ENCODE data around the gene ARHGAP18.

Gene ARHGAP18

GRCh38 chr6:129748901-129749748, 39.1 kb upstream of the ARHGAP18 start:
- H3K4me3 ChIP-seq (ENCODE audit: low read depth, low read length), result no peak overlapping the region

GRCh38 chr6:129748212-129748900, 38.4 kb upstream of the ARHGAP18 start:
- H3K4me3 ChIP-seq (ENCODE audit: low read depth, low read length), result no peak overlapping the region
- no peak for TF ChIP-seq CTCF (IDR thresholded peaks at IDR 0.05; ENCODE audit: low read depth, low read length)

More at GRCh38 chr6:129748901-129749748, 39.1 kb upstream of the ARHGAP18 start:
- TF ChIP-seq CTCF (IDR thresholded peaks at IDR 0.05; ENCODE audit: low read depth, low read length), result no peak

GRCh38 chr6:129747588-129748112, 37.7 kb upstream of the ARHGAP18 start:
- TF ChIP-seq CTCF (IDR thresholded peaks at IDR 0.05; ENCODE audit: low read depth, low read length), result no peak
- no peak overlapping the region for H3K4me3 ChIP-seq (ENCODE audit: low read depth, low read length)

GRCh38 chr6:129744880-129745237, 34.9 kb upstream of the ARHGAP18 start:
- no peak for TF ChIP-seq CTCF (IDR thresholded peaks at IDR 0.05; ENCODE audit: low read depth, low read length)
- H3K4me3 ChIP-seq (ENCODE audit: low read depth, low read length), result no peak overlapping the region

- no peak overlapping the region for H3K4me3 ChIP-seq (ENCODE audit: low read depth, low read length)
- no peak for TF ChIP-seq CTCF (IDR thresholded peaks at IDR 0.05; ENCODE audit: low read depth, low read length)
These were observed 34.4 kb upstream of the ARHGAP18 start for GRCh38 chr6:129744201-129744879.

GRCh38 chr6:129740013-129740412, 30.0 kb upstream of the ARHGAP18 start:
- no peak for TF ChIP-seq CTCF (IDR thresholded peaks at IDR 0.05; ENCODE audit: low read depth, low read length)
- H3K4me3 ChIP-seq (ENCODE audit: low read depth, low read length), result no peak overlapping the region
